Measurements from ENCODE around the gene HS2ST1. TPM values are rescaled to one million over a fixed set of nuclear protein-coding genes. Genes with fewer than 3 reads are reported as not detected.

The HS2ST1 gene
- polyA plus RNA-seq, 2 of the 4 experiments (the other 2 are of a cell fraction), result 15.7 to 26.7 TPM

- no peak overlapping the region for H3K4me2 ChIP-seq
- TF ChIP-seq FOXS1 (CRISPR knock-in tag; IDR thresholded peaks at IDR 0.05) (no peak), MYC (IDR thresholded peaks at IDR 0.05; ENCODE audit: borderline replicate concordance, low read length) (no peak), ZNF302 (CRISPR knock-in tag; IDR thresholded peaks at IDR 0.05) (no peak), BCL3 (IDR thresholded peaks at IDR 0.05) (no peak), SMC3 (IDR thresholded peaks at IDR 0.05) (no peak), FOSB (CRISPR knock-in tag; IDR thresholded peaks at IDR 0.05) (no peak), RFX5 (IDR thresholded peaks at IDR 0.05) (no peak), JUNB (IDR thresholded peaks at IDR 0.05) (no peak), HOXB13 (CRISPR knock-in tag; IDR thresholded peaks at IDR 0.05; ENCODE audit: low read depth) (no peak), BHLHE40 (IDR thresholded peaks at IDR 0.05; ENCODE audit: low read depth, low read length) (no peak), TFCP2L1 (CRISPR knock-in tag; IDR thresholded peaks at IDR 0.05) (no peak)
- H3K4me3 ChIP-seq, result no peak overlapping the region
- H3K27ac ChIP-seq, result no peak overlapping the region
- DNase-seq (ENCODE audit: low read depth in 1 of 2, low spot score in 1 of 2), result no peak
- POLR2A ChIA-PET, result no interaction called here
- CTCF ChIA-PET, result no interaction called here
- WGBS (ENCODE audit: missing lambda C conversion rate), result 96% methylated on average over 3 of the region's 3 CpGs
- H3K4me1 ChIP-seq, result no peaks in the 10 kb centered on the region
- no peak for FAIRE-seq
- no peak for ATAC-seq
- 0 out of 3 replicates have a peak, but pooled peaks cover 4% of the 10 kb centered on the region for H3K9me3 ChIP-seq
Measured at GRCh38 chr1:87052400-87052799, 138.0 kb downstream of the HS2ST1 start.

GRCh38 chr1:87052961-87053360 is 138.5 kb downstream of the HS2ST1 start:
- DNase-seq (ENCODE audit: low read depth in 1 of 2, low spot score in 1 of 2), result no peak
- no peaks in the 10 kb centered on the region for H3K4me1 ChIP-seq
- 100% methylated on average over 1 of the region's 1 CpG for WGBS (ENCODE audit: missing lambda C conversion rate)
- FAIRE-seq, result no peak
- TF ChIP-seq CHD4 (IDR thresholded peaks at IDR 0.05; ENCODE audit: borderline replicate concordance) (no peak), RARB (CRISPR knock-in tag; IDR thresholded peaks at IDR 0.05) (no peak), SMC3 (IDR thresholded peaks at IDR 0.05) (no peak), POLR2A (IDR thresholded peaks at IDR 0.05; ENCODE audit: low read length) (no peak), PBX3 (IDR thresholded peaks at IDR 0.05) (no peak), HMGXB4 (CRISPR knock-in tag; IDR thresholded peaks at IDR 0.05; ENCODE audit: borderline replicate concordance) (no peak), MAFK (IDR thresholded peaks at IDR 0.05; ENCODE audit: partially characterized antibody) (no peak)
- H3K4me2 ChIP-seq, result no peak overlapping the region
- CTCF ChIA-PET, result no interaction called here
- no peak for ATAC-seq
- 0 out of 3 replicates have a peak, but pooled peaks cover 4% of the 10 kb centered on the region for H3K9me3 ChIP-seq
- POLR2A ChIA-PET, result no interaction called here
- H3K4me3 ChIP-seq, result no peak overlapping the region
- no peak overlapping the region for H3K27ac ChIP-seq

GRCh38 chr1:87053446-87053845 is 139.0 kb downstream of the HS2ST1 start:
- 93% methylated on average over 1 of the region's 1 CpG for WGBS (ENCODE audit: missing lambda C conversion rate)
- ATAC-seq (no peak), FAIRE-seq (no peak), DNase-seq (ENCODE audit: low read depth in 1 of 2, low spot score in 1 of 2) (no peak)
- no peak overlapping the region for H3K27ac ChIP-seq
- ChIA-PET POLR2A (no interaction called here), CTCF (no interaction called here)
- no peak for TF ChIP-seq POLR2AphosphoS2 (conservative IDR thresholded peaks at IDR 0.05; ENCODE audit: low read length)
- TF ChIP-seq SMC3 (IDR thresholded peaks at IDR 0.05), result no peak
- no peak for TF ChIP-seq BCL3 (IDR thresholded peaks at IDR 0.05)
- no peak for TF ChIP-seq PHF8 (IDR thresholded peaks at IDR 0.05; ENCODE audit: borderline replicate concordance, low read depth)
- no peak for TF ChIP-seq TP53 (CRISPR knock-in tag; IDR thresholded peaks at IDR 0.05)
- no peak for TF ChIP-seq KDM1A (IDR thresholded peaks at IDR 0.05; ENCODE audit: low read depth)
- TF ChIP-seq, protein P1, sequence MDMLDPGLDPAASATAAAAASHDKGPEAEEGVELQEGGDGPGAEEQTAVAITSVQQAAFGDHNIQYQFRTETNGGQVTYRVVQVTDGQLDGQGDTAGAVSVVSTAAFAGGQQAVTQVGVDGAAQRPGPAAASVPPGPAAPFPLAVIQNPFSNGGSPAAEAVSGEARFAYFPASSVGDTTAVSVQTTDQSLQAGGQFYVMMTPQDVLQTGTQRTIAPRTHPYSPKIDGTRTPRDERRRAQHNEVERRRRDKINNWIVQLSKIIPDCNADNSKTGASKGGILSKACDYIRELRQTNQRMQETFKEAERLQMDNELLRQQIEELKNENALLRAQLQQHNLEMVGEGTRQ (IDR thresholded peaks at IDR 0.05), result no peak
- TF ChIP-seq ZSCAN20 (CRISPR knock-in tag; IDR thresholded peaks at IDR 0.05), result no peak
- H3K4me3 ChIP-seq, result no peak overlapping the region
- no peaks in the 10 kb centered on the region for H3K9me3 ChIP-seq
- no peak overlapping the region for H3K4me2 ChIP-seq
- H3K4me1 ChIP-seq, result no peaks in the 10 kb centered on the region
